HCEC 1CT (cell line): ENCODE measurements around the gene MLKL.
A peak's percentile ranks its signal among the peaks of the same experiment; 100 is the strongest.
"Not testable (repeated sequence)": the region's sequence is repeated elsewhere in the genome, so short reads cannot be mapped to it uniquely, and the experiment has no call there.

Source experiments
- DNase-seq: peaks from one replicate; pipeline ENCODE4 v3.0.0-alpha.2; 2017

The MLKL gene

DNA sequence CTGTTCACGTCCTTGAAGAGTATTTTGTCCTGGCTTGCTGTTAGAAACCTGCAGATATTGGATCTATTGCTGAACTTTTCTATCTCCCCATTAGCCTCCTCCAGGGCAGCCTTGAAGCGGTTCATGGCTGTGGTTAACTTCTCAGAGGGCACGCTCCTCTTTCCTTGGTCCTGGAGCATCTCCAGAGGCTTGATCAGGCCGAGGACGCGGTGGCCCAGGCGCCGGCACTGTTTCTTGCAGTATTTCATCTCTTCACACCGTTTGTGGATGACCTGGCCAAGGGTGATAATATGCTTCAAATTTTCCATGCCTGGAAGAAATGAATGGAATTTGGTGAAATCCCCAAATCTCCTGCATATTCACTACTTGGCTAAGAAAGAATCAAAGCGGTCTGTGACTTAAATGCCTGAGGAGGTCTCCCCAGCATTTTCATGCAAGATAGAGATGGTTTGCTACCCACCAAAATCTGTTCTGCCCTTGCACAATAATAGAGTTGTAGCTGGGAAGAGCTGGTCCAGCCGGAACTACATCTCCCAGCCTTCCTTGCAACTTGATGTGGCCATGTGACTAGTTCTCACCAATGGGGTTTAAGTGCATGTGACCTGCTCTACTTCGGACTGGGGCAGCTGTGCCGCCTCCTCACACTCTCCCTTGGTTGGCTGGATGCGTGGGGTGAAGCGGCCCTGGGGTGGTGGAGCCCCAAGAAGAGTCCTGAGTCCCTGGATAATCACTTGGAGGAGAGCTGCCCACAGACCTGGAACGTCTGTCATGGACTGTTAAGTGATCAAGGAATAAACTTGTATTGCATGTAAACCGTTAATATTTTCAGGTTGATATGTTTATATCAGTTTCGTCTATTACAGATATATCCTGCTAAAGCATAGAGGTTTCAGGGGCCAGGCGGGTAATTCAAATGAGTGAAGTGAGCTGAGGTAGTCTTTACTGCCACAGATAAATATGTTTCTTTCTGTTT lies 4.9 kb downstream of the MLKL start:
- peak; percentile 79 for DNase-seq

- no peak for DNase-seq
Measured at GRCh38 chr16:74691093-74691855, 9.4 kb downstream of the MLKL start.

GRCh38 chr16:74682556-74682955 lies 18.1 kb downstream of the MLKL start:
- no peak for DNase-seq

GRCh38 chr16:74680681-74681080 lies 20.0 kb downstream of the MLKL start:
- no peak for DNase-seq

- no peak for DNase-seq
Measured at GRCh38 chr16:74679983-74680382, 20.7 kb downstream of the MLKL start.

- DNase-seq: no peak
Measured at GRCh38 chr16:74677868-74678267, 22.8 kb downstream of the MLKL start.

GRCh38 chr16:74673876-74674275 lies 26.8 kb downstream of the MLKL start:
- no peak for DNase-seq

GRCh38 chr16:74668877-74669276 lies 31.8 kb downstream of the MLKL start:
- DNase-seq: not testable (repeated sequence)

DNA sequence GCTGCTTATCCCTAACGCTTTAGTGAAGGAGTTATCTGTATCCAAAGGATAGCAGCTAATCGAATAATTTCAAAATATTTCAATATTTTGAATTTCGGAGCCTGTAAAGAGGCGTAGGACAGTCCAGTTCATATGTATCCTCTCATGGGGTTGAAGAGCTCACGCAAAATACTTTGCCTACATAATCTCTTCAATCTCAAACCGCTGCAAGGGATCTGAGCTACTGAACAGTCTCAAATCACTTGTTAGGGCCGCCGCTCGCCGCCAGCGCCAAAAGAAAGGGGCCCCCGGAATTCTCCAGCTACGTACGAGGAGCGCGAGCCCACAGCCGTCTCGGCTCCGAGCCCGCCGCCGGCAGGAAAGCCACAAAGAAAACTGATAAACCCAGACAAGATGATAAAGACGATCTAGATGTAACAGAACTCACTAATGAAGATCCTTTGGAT lies 33.4 kb downstream of the MLKL start:
- peak; percentile 30 for DNase-seq

GRCh38 chr16:74666425-74667254 lies 34.0 kb downstream of the MLKL start, which contains the start of gene RFWD3:
RFWD3 (minus strand) TSS chr16:74666877; CDS start chr16:74661449, 5,428 bp downstream.
- DNase-seq: peak; percentile 99

DNA sequence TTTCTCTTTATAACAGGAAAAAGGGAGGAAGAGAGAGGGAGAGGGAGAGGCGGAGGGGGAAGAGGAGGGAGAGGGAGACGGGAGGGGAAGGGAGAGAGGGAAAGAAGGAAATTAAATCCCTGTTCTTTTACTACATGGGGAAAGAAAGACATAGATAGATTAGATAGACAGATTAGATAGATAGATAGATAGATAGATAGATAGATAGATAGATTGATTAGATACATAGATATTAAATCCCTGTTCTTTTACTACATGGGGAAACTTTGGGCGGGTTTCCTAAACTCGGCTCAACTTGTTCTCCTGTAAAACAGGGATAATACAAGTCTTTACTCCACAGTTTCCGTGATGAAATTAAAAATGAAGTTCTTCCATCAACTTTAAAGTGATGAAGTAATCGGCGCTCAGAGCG lies 34.6 kb downstream of the MLKL start:
- no peak for DNase-seq

- no peak for DNase-seq
Measured at GRCh38 chr16:74661064-74661463, 39.6 kb downstream of the MLKL start.

DNA sequence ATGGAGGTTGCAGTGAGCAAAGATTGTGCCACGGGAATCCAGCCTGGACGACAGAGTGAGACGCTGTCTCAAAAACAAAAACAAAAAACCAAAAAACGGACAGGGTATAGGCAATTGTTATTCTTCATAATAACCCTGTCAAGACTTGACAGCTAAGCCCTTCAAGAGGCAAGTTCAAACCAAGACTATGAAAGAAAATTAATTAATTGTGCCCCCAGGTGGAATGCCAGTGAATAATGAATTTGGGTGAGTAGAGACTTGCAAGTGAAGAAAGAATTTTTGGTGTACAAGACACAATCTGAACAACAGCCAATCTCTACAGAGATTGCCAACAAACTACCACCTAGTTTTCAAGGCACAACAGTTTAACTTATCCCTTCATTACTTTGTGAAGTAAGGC lies 40.3 kb downstream of the MLKL start:
- DNase-seq: no peak

DNA sequence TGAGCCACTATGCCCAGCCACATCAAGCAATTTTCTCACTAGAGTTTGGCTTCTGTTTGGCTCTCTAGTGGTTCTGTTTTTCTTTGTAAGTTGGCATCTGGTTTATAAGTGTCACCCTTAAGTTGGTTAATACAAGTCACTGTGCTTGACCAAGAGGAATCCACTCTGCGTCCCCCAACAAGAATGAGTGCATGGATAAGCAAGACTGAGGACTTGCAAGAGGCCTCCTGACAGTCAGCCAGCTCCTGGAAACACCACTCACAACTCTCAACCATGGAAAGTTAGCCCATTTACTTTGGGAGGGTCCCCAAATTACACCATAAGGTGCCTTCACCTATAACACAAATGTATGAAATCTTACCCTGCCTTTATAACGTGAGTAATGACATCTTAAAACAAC lies 41.6 kb downstream of the MLKL start:
- DNase-seq: no peak

DNA sequence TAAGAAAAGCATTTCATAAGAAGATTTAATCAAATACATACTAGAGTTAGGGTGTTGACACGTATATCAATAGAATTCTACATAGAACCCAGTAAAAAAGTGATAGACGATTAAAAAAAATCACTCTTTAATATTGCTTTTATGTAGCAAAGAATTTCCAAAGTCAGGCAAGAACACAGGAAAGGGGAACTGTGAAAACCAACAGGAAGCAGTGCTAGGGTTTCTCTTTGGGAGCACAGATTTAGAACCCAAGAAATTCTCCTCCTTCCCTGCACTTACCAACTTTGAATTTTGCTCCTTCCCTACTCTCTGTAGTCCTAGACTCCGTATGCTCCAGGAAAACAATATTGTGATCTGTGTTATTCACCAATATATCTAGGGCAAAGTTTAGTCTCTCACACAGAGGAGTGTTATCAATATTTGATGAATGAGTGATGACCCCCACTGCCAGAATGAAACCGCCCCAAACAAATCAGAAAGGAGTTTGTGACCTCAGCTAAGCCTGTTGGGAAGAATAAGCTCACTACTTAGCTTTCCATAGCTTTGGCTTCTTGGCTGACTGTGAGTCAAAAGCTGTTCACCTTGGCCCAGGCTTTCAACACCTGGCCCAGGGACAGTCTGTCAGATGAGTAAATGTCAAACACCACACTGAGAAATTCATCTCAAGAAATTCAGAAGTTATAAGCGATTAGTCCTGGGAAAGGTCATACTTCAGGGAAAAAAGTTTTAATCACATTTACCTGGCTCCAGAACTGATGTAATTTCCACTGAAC lies 42.6 kb downstream of the MLKL start:
- no peak for DNase-seq

GRCh38 chr16:74654536-74655050 lies 46.1 kb downstream of the MLKL start:
- DNase-seq: no peak

DNA sequence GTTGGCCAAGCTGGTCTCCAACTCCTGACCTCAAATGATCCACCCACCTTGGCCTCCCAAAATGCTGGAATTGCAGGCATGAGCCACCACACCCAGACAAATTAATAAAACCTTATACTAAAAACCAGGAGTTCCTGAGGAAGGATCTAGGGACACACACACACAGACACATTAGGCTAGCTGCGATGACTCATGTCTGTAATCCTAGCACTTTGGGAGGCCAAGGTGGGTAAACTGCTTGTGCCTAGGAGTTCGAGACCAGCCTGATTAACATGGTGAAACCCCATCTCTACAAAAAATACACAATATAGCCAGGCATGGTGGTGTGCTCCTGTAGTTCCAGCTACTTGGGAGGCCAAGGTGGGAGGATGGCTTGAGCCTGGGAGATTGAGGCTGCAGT lies 47.8 kb downstream of the MLKL start:
- DNase-seq: peak; percentile 35

DNA sequence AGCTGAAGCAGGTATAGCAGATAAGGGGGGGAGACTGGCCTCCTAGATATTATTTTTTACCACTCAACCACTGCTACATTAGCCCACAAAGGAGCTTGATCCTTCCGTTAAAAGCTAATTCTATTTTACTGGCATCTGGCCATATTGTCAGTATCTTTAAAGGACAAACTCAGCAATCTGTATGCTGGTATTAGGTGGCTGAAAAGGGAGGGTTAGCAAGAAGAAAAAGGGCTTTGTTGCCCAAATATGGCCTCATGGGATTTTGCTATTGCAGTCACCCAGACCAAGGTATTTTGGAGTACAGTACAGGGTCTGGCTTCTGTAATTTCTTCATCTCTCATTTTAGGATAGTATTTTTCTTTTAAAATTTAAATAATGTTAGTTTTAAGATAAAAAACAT lies 48.4 kb downstream of the MLKL start:
- no peak for DNase-seq

DNA sequence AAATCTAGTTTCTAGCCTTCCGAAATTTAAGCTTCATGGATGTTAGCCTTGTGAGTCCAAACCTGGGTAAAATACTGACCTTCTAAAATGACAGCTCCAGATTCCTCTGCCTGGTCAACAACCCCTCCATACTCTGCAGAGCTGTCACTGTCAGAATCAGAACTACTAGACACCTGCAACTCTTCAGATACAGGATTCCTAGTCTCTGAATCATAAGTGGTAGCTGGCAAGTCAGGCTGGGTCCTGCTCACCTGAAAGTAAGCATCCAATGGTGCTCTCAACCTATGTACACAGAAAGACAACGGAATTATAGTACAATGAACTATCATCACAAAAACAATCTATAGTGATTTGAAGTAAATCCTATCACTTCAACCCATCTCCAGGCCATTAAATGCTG lies 48.8 kb downstream of the MLKL start:
- no peak for DNase-seq

DNA sequence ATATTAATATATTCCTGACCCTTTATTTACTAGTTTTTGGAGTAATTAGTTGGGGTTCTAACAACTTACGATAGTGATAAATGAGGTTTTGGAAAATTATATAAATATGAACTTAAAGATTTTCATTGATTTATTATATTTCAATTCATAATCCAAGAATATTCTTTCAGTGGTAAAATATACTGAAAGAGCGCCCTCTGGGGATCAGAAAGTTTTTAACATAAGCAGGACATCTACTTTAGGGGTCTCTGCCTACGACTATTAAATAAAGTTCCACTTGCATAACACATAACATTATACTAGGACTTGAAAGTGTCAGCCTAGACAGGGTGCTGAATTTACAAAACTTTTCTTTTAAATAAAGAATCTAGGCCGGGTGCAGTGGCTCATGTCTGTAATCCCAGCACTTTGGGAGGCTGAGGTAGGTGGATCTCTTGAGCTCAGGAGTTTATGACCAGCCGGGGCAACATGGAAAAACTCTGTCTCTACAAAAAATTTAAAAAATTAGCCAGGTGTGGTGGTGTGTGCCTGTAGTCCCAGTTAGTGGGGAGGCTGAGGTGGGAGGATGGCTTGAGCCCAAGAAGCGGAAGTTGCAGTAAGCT lies 49.6 kb downstream of the MLKL start:
- no peak for DNase-seq

- no peak for DNase-seq
Measured at GRCh38 chr16:74649839-74650504, 50.7 kb downstream of the MLKL start.
